SK-N-SH treated with all-trans-retinoic acid at 6 μM for 48 hours (cell line): Measurements from ENCODE around the gene DYRK4.

Experiments used
- ATAC-seq: fragments of 200-7000 bp; cut with Tn5 transposase; 3 replicates; pipeline ENCODE4 v1.9.1; 2020; ENCODE audit warnings: mild to moderate bottlenecking, moderate library complexity
- ARNTL ChIP-seq: fragments of 450-650 bp; formaldehyde crosslinking; IDR thresholded peaks from 2 replicates; pipeline ENCODE4 v1.5.0; 2020; ENCODE audit warnings: low read depth, mild to moderate bottlenecking, moderate library complexity, borderline replicate concordance
- BACH2 ChIP-seq: fragments of 250-450 bp; sonication (Bioruptor Pico); IDR thresholded peaks from 2 replicates; pipeline ENCODE4 v1.9.0; 2021; ENCODE audit warnings: mild to moderate bottlenecking, borderline replicate concordance
- CREB5 ChIP-seq: fragments of 250-450 bp; sonication (Bioruptor Pico); IDR thresholded peaks from 2 replicates; pipeline ENCODE4 v1.5.1; 2020; ENCODE audit warnings: low read depth, mild to moderate bottlenecking, moderate library complexity
- CSDC2 ChIP-seq: fragments of 250-450 bp; sonication (Bioruptor Pico); IDR thresholded peaks from 2 replicates; pipeline ENCODE4 v1.5.0; 2020; ENCODE audit warnings: mild to moderate bottlenecking, moderate library complexity
- CSRNP3 ChIP-seq: fragments of 250-450 bp; sonication (Bioruptor Pico); IDR thresholded peaks from 2 replicates; pipeline ENCODE4 v1.5.1; 2021; ENCODE audit warnings: mild to moderate bottlenecking, moderate library complexity
- ESRRG ChIP-seq: fragments of 250-450 bp; sonication (Bioruptor Pico); IDR thresholded peaks from 2 replicates; pipeline ENCODE4 v1.6.1; 2021; ENCODE audit warnings: mild to moderate bottlenecking
- GLIS3 ChIP-seq: fragments of 250-450 bp; sonication (Bioruptor Pico); IDR thresholded peaks from 2 replicates; pipeline ENCODE4 v1.5.0; 2020; ENCODE audit warnings: mild to moderate bottlenecking, moderate library complexity
- ISL1 ChIP-seq: fragments of 250-450 bp; sonication (Bioruptor Pico); IDR thresholded peaks from 2 replicates; pipeline ENCODE4 v2.1.2; 2022; ENCODE audit warnings: mild to moderate bottlenecking, moderate library complexity
- OSR1 ChIP-seq: fragments of 250-450 bp; sonication (Bioruptor Pico); IDR thresholded peaks from 2 replicates; pipeline ENCODE4 v1.8.0; 2022; ENCODE audit warnings: moderate library complexity, mild to moderate bottlenecking, inconsistent platforms
- POU6F1 ChIP-seq: fragments of 250-450 bp; sonication (Bioruptor Pico); IDR thresholded peaks from 2 replicates; pipeline ENCODE4 v1.8.0; 2021; ENCODE audit warnings: low read depth, mild to moderate bottlenecking, moderate library complexity, borderline replicate concordance
- PPARA ChIP-seq: fragments of 250-450 bp; sonication (Bioruptor Pico); IDR thresholded peaks from 2 replicates; pipeline ENCODE4 v1.5.0; 2020; ENCODE audit warnings: mild to moderate bottlenecking, borderline replicate concordance
- RARB ChIP-seq: fragments of 250-450 bp; sonication (Bioruptor Pico); IDR thresholded peaks from 2 replicates; pipeline ENCODE4 v1.8.0; 2021; ENCODE audit warnings: mild to moderate bottlenecking, moderate library complexity
- SNAI2 ChIP-seq: fragments of 250-450 bp; sonication (Bioruptor Pico); IDR thresholded peaks from 2 replicates; pipeline ENCODE4 v1.5.0; 2020; ENCODE audit warnings: mild to moderate bottlenecking, moderate library complexity
- TCF4 ChIP-seq: fragments of 250-450 bp; sonication (Bioruptor Pico); IDR thresholded peaks from 2 replicates; pipeline ENCODE4 v1.8.0; 2021; ENCODE audit warnings: mild to moderate bottlenecking, moderate library complexity, borderline replicate concordance
- TSHZ2 ChIP-seq: fragments of 250-450 bp; sonication (Bioruptor Pico); IDR thresholded peaks from 2 replicates; pipeline ENCODE4 v1.5.0; 2020; ENCODE audit warnings: mild to moderate bottlenecking, moderate library complexity
- ZC3H10 ChIP-seq: fragments of 250-450 bp; sonication (Bioruptor Pico); IDR thresholded peaks from 2 replicates; pipeline ENCODE4 v1.5.1; 2021; ENCODE audit warnings: mild to moderate bottlenecking, moderate library complexity
- ZFP3 ChIP-seq: fragments of 250-450 bp; sonication (Bioruptor Pico); IDR thresholded peaks from 2 replicates; pipeline ENCODE4 v1.5.0; 2020; ENCODE audit warnings: mild to moderate bottlenecking, moderate library complexity
- ZFP30 ChIP-seq: fragments of 450-650 bp; formaldehyde crosslinking; IDR thresholded peaks from 2 replicates; pipeline ENCODE4 v1.5.0; 2022; ENCODE audit warnings: mild to moderate bottlenecking, moderate library complexity
- ZNF565 ChIP-seq: fragments of 450-650 bp; formaldehyde crosslinking; conservative IDR thresholded peaks from 2 replicates; pipeline ENCODE4 v1.5.0; 2020; ENCODE audit warnings: low read depth, mild to moderate bottlenecking, moderate library complexity
- ZNF70 ChIP-seq: fragments of 450-650 bp; formaldehyde crosslinking; IDR thresholded peaks from 2 replicates; pipeline ENCODE4 v1.5.0; 2020; ENCODE audit warnings: mild to moderate bottlenecking, moderate library complexity
- ZNF8 ChIP-seq: fragments of 450-650 bp; formaldehyde crosslinking; IDR thresholded peaks from 2 replicates; pipeline ENCODE4 v1.5.0; 2020; ENCODE audit warnings: mild to moderate bottlenecking, moderate library complexity

DYRK4 gene

DNA sequence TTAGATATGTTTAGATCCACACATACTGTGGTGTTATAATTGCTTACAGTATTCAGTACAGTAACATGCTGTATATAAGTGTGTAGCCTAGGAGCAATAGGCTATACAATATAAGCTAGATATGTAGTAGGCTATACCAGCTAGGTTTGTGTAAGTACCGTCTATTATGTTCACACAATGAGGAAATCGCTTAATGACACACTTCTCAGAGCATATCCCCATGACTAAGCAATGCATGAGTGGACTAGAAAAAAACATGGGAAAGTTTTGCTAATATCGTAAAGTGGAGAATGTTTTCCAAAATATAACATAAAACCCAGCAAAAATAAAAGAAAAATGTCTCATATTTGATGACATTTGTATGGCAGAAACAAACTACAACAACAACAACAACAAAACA, 59.5 kb downstream of the DYRK4 start (continued):
- TF ChIP-seq POU6F1 (CRISPR knock-in tag) (no peak), ESRRG (CRISPR knock-in tag) (no peak)

DNA sequence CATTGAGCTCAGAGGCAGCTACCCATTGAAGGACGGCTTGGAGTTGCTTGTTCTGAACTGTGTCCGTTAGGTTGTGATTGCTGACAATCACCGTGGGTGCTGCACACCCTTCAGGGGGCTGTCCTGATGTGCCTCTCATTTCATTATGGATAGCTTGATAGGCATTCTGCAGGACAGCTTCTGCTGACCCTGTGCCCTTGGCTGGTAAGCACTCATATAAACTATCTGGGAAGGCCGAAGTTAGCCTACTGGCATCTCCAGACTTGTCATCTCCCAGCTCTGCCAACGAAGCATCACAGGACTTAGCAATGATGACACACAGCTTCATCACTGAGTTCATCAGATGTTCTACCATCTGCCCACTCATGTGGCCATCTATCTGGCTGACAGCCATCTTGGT, 64.5 kb downstream of the DYRK4 start:
- ATAC-seq, result no peak
- no peak for TF ChIP-seq ZNF565 (CRISPR knock-in tag)
- no peak for TF ChIP-seq ZNF8 (CRISPR knock-in tag)
- no peak for TF ChIP-seq CSRNP3 (CRISPR knock-in tag)
- TF ChIP-seq CREB5 (CRISPR knock-in tag), result no peak
- TF ChIP-seq ISL1 (CRISPR knock-in tag), result no peak
- no peak for TF ChIP-seq ZC3H10 (CRISPR knock-in tag)
- TF ChIP-seq ESRRG (CRISPR knock-in tag), result no peak
- no peak for TF ChIP-seq SNAI2 (CRISPR knock-in tag)
- TF ChIP-seq ZNF70 (CRISPR knock-in tag), result no peak
- no peak for TF ChIP-seq OSR1 (CRISPR knock-in tag)

- ATAC-seq, result no peak
- no peak for TF ChIP-seq TCF4 (CRISPR knock-in tag)
These were observed 66.4 kb downstream of the DYRK4 start for GRCh38 chr12:4628406-4628805.

GRCh38 chr12:4630262-4630661, 68.3 kb downstream of the DYRK4 start:
- no peak for TF ChIP-seq CSRNP3 (CRISPR knock-in tag)
- TF ChIP-seq ZFP3 (CRISPR knock-in tag), result no peak
- no peak for TF ChIP-seq RARB (CRISPR knock-in tag)
- no peak for TF ChIP-seq BACH2
- no peak for TF ChIP-seq ZC3H10 (CRISPR knock-in tag)
- ATAC-seq, result no peak

- TF ChIP-seq ARNTL (CRISPR knock-in tag), result no peak
- no peak for TF ChIP-seq ESRRG (CRISPR knock-in tag)
- no peak for TF ChIP-seq POU6F1 (CRISPR knock-in tag)
- TF ChIP-seq OSR1 (CRISPR knock-in tag), result no peak
- TF ChIP-seq CSDC2 (CRISPR knock-in tag), result no peak
- TF ChIP-seq BACH2, result no peak
- TF ChIP-seq ISL1 (CRISPR knock-in tag), result no peak
- TF ChIP-seq PPARA, result no peak
- TF ChIP-seq ZFP30 (CRISPR knock-in tag), result no peak
- no peak for TF ChIP-seq GLIS3 (CRISPR knock-in tag)
- TF ChIP-seq ZNF70 (CRISPR knock-in tag), result no peak
- TF ChIP-seq TSHZ2, result no peak
- TF ChIP-seq SNAI2 (CRISPR knock-in tag), result no peak
- TF ChIP-seq TCF4 (CRISPR knock-in tag), result no peak
- no peak for TF ChIP-seq RARB (CRISPR knock-in tag)
- no peak for TF ChIP-seq CSRNP3 (CRISPR knock-in tag)
- TF ChIP-seq ZFP3 (CRISPR knock-in tag), result no peak
- no peak for TF ChIP-seq ZNF565 (CRISPR knock-in tag)
- no peak for TF ChIP-seq ZNF8 (CRISPR knock-in tag)
- ATAC-seq, result no peak
These were observed 81.7 kb downstream of the DYRK4 start for GRCh38 chr12:4643747-4644146.
